Gastrocnemius medialis (tissue), 4 donors: ENCODE data around the gene RNF213. TPM values are rescaled to one million over a fixed set of nuclear protein-coding genes. Genes with fewer than 3 reads are reported as not detected.

Source experiments
- ATAC-seq, 2 donors: fragments of 150-250 bp; one replicate each; pipeline ENCODE4 v1.9.1; 2016
- DNase-seq, 2 donors: peaks; one replicate each; pipeline ENCODE4 v3.0.0-alpha.2; 2019
- H3K27ac ChIP-seq, 4 donors: fragments of 200-600 bp; sonication (generic); 1 replicate in 1 of 4; 2 replicates in 3 of 4; pipeline ENCODE4 v1.5.1; 2016 to 2018; ENCODE audit warnings: mild to moderate bottlenecking in 2 of 4, moderate library complexity in 1 of 4
- H3K27me3 ChIP-seq, 3 donors: fragments of 200-600 bp; sonication (generic) in 2 of 3; 1 replicate in 1 of 3; 2 replicates in 2 of 3; pipeline versions ENCODE4 v1.5.1 to v1.6.0; 2016 to 2019; ENCODE audit warnings: mild to moderate bottlenecking in 1 of 3, moderate library complexity in 1 of 3
- H3K36me3 ChIP-seq, 2 donors: fragments of 200-600 bp; sonication (generic) in 1 of 2; one replicate each; pipeline ENCODE4 v1.5.1; 2017 to 2018
- H3K4me1 ChIP-seq, 2 donors: fragments of 200-600 bp; sonication (generic) in 1 of 2; one replicate each; pipeline ENCODE4 v1.5.1; 2016 to 2017; ENCODE audit warnings: mild to moderate bottlenecking in 2 of 2
- H3K4me3 ChIP-seq, 4 donors: fragments of 200-600 bp; sonication (generic) in 3 of 4; 1 replicate in 1 of 4; 2 replicates in 3 of 4; pipeline ENCODE4 v1.5.1; 2016 to 2019; ENCODE audit warnings: mild to moderate bottlenecking in 2 of 4
- H3K9me3 ChIP-seq, 3 donors: fragments of 200-600 bp; sonication (generic) in 2 of 3; 1 replicate in 1 of 3; 2 replicates in 2 of 3; pipeline ENCODE4 v1.5.1; 2016 to 2019
- POLR2A ChIP-seq, 2 donors: fragments of 450-650 bp; IDR thresholded peaks; one replicate each; pipeline ENCODE4 v1.6.1; 2017; ENCODE audit warnings: antibody characterized with exemption in 2 of 2, mild to moderate bottlenecking in 2 of 2, moderate library complexity in 2 of 2
- in situ Hi-C, 4 donors: fragments of 200-750 bp; cut with MboI; loops; one replicate each; pipeline versions ENCODE4 v1.15.0 to v1.8.0; 2017; ENCODE audit warnings: low sequenced_read_pairs in 4 of 4
- intact Hi-C: fragments of 100-400 bp; cut with DNase I; formaldehyde crosslinking; loops from one replicate; pipeline ENCODE4 v1.15.1; 2023; ENCODE audit warnings: low total_unique reads
- total RNA-seq, 4 donors: library from RNA; depleted of rRNA; stranded (reverse); fragments of >200 nt; gene quantifications; one replicate each; pipeline versions ENCODE4 v1.1.0 to v1.2.3, GENCODE V29; 2016
- TF ChIP-seq, protein P1 (sequence below), 5 experiments: fragments of 450-650 bp in 3 of 5; fragments of 200-600 bp in 2 of 5; sonication (generic) in 2 of 5; IDR thresholded peaks in 4 of 5; conservative IDR thresholded peaks in 1 of 5; 1 replicate in 4 of 5; 2 replicates in 1 of 5; pipeline ENCODE4 v1.5.1; 2016 to 2019; ENCODE audit warnings: antibody characterized with exemption in 5 of 5, mild to moderate bottlenecking in 3 of 5, moderate library complexity in 3 of 5

The RNF213 gene
- total RNA-seq, 4 donors from 2014 or later, result 24.1 to 51.8 (median 28.6) TPM

DNA sequence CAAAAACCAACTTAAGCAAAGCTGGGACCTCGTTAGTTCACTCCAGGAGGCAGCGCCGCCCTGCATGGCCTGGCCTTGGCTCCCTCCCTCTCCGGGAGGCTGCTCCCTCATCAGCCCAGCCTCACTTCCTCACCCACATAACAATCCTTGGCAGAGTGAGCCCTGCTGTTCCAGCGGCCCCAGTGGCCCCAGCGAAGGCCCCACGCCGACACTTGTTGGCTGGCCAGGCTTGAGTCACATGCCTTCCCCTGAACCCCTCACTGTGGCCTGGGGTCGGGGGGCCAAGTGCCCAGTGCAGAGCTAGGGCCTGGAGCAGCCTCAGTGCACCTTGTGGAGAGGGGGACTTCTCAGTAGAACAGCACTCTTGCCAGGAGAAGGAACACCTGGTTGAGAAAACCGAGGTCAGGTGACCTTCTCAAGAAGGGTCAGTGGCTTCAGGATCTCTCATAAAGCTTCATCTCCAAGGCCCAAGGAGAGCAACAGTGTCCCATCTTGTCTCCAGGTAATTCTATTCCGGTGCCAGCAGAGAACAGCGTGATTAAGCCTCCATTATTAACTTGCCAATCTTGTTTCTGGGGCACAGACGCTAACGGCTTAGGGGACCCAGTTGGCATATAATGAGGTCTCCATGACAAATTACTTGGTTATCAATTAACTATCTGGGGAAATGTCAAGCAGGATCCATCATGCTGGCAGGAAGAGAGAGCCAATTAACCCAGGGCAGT, 181.1 kb downstream of the RNF213 start:
- no peak overlapping the region for H3K4me3 ChIP-seq
- DNase-seq (no peak), ATAC-seq (no peak)
- no peaks in the 10 kb centered on the region for H3K9me3 ChIP-seq
- intact Hi-C loops (no loop called here), in situ Hi-C loops (no loop called here)
- H3K27ac ChIP-seq, result no peak overlapping the region
- no peaks in the 10 kb centered on the region for H3K4me1 ChIP-seq
- H3K27me3 ChIP-seq, result no peaks in the 10 kb centered on the region
- TF ChIP-seq POLR2A (IDR thresholded peaks at IDR 0.05), result no peak
- TF ChIP-seq, protein P1, sequence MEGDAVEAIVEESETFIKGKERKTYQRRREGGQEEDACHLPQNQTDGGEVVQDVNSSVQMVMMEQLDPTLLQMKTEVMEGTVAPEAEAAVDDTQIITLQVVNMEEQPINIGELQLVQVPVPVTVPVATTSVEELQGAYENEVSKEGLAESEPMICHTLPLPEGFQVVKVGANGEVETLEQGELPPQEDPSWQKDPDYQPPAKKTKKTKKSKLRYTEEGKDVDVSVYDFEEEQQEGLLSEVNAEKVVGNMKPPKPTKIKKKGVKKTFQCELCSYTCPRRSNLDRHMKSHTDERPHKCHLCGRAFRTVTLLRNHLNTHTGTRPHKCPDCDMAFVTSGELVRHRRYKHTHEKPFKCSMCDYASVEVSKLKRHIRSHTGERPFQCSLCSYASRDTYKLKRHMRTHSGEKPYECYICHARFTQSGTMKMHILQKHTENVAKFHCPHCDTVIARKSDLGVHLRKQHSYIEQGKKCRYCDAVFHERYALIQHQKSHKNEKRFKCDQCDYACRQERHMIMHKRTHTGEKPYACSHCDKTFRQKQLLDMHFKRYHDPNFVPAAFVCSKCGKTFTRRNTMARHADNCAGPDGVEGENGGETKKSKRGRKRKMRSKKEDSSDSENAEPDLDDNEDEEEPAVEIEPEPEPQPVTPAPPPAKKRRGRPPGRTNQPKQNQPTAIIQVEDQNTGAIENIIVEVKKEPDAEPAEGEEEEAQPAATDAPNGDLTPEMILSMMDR (IDR thresholded peaks at IDR 0.05 in 4 of 5, conservative IDR thresholded peaks at IDR 0.05 in 1 of 5), result no peak
- no peaks in the 10 kb centered on the region for H3K36me3 ChIP-seq

DNA sequence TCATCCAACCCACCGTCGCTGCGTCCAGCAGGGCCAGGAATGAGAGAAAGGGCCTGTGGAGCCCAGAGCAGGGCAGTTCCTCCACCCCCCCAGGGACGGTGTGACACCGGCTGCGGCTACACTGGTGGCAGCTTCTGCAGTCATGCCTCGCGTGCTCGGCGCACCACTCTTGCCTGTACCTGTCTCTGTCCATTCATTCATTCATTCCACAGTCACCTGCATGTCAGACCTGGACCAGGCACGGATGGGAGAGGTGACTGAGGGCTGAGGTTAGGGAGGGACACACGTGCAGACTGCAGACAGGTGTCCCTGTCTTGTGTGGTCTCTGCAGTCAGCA, 181.6 kb downstream of the RNF213 start:
- H3K4me3 ChIP-seq, result no peak overlapping the region
- ATAC-seq (no peak), DNase-seq (no peak)
- intact Hi-C loops, result no loop called here
- H3K36me3 ChIP-seq, result no peaks in the 10 kb centered on the region
- TF ChIP-seq, protein P1 (IDR thresholded peaks at IDR 0.05 in 4 of 5, conservative IDR thresholded peaks at IDR 0.05 in 1 of 5), result no peak
- TF ChIP-seq POLR2A (IDR thresholded peaks at IDR 0.05), result no peak
- no peaks in the 10 kb centered on the region for H3K9me3 ChIP-seq
- in situ Hi-C loops, result no loop called here
- H3K4me1 ChIP-seq, result no peaks in the 10 kb centered on the region
- H3K27me3 ChIP-seq, result no peaks in the 10 kb centered on the region
- no peak overlapping the region for H3K27ac ChIP-seq

DNA sequence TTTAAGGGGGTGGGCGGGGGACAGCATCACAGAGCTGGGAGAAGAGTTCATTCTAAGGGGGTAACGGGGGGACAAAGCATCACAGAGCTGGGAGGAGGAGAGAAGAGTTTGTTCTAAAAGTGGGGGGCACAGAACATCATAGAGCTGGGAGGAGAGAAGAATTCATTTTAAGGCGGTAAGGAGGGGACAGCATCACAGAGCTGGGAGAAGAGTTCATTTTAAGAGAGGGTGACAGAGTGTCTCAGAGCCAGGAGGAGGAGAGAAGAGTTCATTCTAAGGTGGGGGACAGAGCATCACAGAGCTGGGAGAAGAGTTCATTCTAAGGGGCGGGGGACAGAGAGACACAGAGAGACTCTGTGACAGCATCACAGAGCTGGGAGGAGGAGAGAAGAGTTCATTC, 182.1 kb downstream of the RNF213 start:
- ATAC-seq, result no peak
- TF ChIP-seq, protein P1 (IDR thresholded peaks at IDR 0.05 in 4 of 5, conservative IDR thresholded peaks at IDR 0.05 in 1 of 5), result no peak
- TF ChIP-seq POLR2A (IDR thresholded peaks at IDR 0.05), result no peak
- in situ Hi-C loops (no loop called here), intact Hi-C loops (no loop called here)
- Histone ChIP-seq H3K27ac (no peak overlapping the region), H3K27me3 (no peaks in the 10 kb centered on the region), H3K9me3 (no peaks in the 10 kb centered on the region), H3K4me3 (no peak overlapping the region), H3K4me1 (no peaks in the 10 kb centered on the region), H3K36me3 (no peaks in the 10 kb centered on the region)
- no peak for DNase-seq

DNA sequence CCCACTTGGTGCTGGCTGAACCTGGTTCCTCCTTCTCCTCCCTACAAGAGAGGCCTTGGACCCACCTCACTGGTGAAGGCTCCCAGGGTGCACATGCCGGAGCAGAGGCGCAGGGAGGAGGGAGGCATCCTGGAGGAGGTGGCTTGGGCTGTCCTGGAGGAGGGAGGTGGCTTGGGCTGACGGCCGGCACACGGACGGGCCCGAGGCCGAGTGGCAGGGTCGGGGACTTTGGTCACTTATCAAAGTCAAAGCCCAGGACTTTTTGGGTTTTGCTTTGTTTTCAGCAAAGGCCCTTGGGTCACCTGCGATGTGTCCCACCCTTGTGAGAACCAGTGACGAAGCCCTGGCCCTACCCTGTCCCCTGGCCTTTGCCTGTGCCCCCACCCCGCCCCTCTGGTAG, 182.8 kb downstream of the RNF213 start:
- H3K4me3 ChIP-seq, result no peak overlapping the region
- in situ Hi-C loops (no loop called here), intact Hi-C loops (no loop called here)
- no peak overlapping the region for H3K27ac ChIP-seq
- no peaks in the 10 kb centered on the region for H3K36me3 ChIP-seq
- no peaks in the 10 kb centered on the region for H3K9me3 ChIP-seq
- H3K27me3 ChIP-seq, result no peaks in the 10 kb centered on the region
- no peak for ATAC-seq
- TF ChIP-seq POLR2A (IDR thresholded peaks at IDR 0.05), result no peak
- TF ChIP-seq, protein P1 (IDR thresholded peaks at IDR 0.05 in 4 of 5, conservative IDR thresholded peaks at IDR 0.05 in 1 of 5), result no peak
- no peaks in the 10 kb centered on the region for H3K4me1 ChIP-seq
- DNase-seq, result no peak
